ENCODE data around the gene FIGN.

DNA sequence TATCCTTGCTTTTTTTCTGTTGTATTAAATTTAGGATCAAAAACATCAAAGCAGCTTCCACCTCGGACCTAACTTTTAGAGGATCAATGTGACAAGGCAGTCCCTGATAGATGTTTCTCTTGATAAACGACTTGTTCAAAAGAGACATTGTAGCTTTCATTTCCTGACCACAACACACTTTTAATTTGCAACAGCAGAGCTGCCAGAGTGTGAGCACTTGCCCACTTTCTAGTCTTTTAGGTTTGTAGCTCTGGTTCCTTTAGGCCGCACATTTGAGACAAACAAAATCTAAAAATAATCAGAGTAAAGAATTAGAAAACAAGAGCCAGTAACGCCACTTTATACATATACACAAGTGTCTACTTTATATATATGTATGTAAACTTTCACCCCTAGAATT lies 3.1 kb downstream of the FIGN start:
- TF ChIP-seq, protein P1, sequence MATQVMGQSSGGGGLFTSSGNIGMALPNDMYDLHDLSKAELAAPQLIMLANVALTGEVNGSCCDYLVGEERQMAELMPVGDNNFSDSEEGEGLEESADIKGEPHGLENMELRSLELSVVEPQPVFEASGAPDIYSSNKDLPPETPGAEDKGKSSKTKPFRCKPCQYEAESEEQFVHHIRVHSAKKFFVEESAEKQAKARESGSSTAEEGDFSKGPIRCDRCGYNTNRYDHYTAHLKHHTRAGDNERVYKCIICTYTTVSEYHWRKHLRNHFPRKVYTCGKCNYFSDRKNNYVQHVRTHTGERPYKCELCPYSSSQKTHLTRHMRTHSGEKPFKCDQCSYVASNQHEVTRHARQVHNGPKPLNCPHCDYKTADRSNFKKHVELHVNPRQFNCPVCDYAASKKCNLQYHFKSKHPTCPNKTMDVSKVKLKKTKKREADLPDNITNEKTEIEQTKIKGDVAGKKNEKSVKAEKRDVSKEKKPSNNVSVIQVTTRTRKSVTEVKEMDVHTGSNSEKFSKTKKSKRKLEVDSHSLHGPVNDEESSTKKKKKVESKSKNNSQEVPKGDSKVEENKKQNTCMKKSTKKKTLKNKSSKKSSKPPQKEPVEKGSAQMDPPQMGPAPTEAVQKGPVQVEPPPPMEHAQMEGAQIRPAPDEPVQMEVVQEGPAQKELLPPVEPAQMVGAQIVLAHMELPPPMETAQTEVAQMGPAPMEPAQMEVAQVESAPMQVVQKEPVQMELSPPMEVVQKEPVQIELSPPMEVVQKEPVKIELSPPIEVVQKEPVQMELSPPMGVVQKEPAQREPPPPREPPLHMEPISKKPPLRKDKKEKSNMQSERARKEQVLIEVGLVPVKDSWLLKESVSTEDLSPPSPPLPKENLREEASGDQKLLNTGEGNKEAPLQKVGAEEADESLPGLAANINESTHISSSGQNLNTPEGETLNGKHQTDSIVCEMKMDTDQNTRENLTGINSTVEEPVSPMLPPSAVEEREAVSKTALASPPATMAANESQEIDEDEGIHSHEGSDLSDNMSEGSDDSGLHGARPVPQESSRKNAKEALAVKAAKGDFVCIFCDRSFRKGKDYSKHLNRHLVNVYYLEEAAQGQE (IDR thresholded peaks at IDR 0.05; ENCODE audit: insufficient read depth in 1 of 2, low read depth in 2 of 2, low read length in 2 of 2), result no peak
- TF ChIP-seq TAF1 (IDR thresholded peaks at IDR 0.05; ENCODE audit: borderline replicate concordance, insufficient read depth, low read length) (peak; percentile 32; the same call in 1 of the 2 replicates), POLR2AphosphoS5 (IDR thresholded peaks at IDR 0.05; ENCODE audit: low read depth, low read length) (no peak), FOXP2 (optimal IDR thresholded peaks at IDR 0.05; ENCODE audit: borderline replicate concordance, extremely low read depth, extremely low read length, insufficient read depth) (no peak), SIN3A (IDR thresholded peaks at IDR 0.05; ENCODE audit: borderline replicate concordance, insufficient read depth, low read length) (0 out of 2 replicates have a peak, but pooled peaks have one; percentile 52)

All from PFSK-1 (cell line).